Measurements from ENCODE around the gene BACE2. TPM values are rescaled to one million over a fixed set of nuclear protein-coding genes. Genes with fewer than 3 reads are reported as not detected.
A peak's percentile ranks its signal among the peaks of the same experiment; 100 is the strongest.

BACE2 gene
- 13.4 and 14.2 TPM in 2 replicates for total RNA-seq (2014; rRNA removed; shearing (Covaris generic))

DNA sequence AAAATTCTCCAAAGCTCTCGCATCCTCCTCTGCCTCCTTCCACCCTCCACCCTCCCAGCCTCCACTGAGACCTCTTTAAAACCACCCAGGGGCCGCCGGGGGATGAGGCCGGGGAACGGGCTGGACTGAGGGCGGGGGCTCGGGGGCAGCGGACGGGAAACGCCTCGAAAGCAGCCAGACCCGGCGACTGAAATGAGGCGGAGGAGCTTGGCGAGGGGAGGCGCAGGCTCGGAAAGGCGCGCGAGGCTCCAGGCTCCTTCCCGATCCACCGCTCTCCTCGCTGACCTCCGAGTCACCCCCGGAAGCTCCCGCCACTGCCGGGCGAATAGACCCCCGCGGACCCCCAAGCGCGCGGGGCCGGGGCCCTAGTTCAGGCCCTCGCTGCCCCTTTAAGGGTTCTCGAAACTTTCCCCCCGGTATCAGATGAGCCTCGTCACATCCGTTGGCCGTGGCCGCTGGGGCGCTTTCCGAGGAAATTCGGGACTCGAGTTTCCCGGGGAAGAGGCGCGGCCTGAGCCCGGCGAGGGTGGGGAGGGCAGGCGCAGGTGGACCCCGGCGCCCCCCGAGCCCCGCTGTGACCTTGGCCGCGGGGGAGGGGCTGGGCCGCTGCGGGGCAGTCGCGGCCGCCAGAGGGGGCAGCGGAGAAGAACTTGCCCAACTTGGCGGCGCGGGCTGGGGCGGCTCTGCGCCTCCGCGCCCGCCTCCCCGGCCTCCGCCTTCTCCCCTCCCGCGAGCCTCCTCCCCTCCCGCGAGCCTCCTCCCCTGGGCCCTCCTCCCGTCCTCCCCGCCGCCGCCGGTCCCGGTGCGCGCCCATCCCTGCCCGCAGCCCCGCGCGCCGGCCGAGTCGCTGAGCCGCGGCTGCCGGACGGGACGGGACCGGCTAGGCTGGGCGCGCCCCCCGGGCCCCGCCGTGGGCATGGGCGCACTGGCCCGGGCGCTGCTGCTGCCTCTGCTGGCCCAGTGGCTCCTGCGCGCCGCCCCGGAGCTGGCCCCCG lies at the start of gene BACE2:
TSS of gene BACE2 (plus strand) at position 813 of the 995 bp plus-strand sequence. CDS start at position 917, 104 bp downstream.
- peaks cover 36% of the 10 kb centered on the region for H3K27me3 ChIP-seq (ENCODE audit: control insufficient read depth, insufficient read depth, low read length)

DNA sequence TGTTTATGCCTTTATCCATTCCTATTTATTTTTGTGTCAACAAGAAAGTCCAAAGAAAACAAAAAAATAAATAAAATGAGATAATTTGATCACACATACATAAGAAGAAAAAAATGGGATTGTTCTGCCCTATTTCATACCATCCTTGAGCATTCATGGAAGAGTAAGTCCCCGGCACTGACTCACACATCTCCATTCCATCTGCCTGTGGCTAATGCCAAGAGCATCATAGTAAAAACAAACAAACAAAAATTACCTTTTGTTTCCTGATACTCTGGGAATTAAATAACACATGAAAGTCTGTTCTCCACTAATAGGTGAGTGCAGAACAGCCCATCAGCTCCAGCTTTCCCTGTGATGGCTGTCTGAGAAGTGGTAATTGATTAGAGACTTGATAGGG lies 48.1 kb upstream of the BACE2 start:
- no peaks in the 10 kb centered on the region for H3K27me3 ChIP-seq (ENCODE audit: control insufficient read depth, insufficient read depth, low read length)
- no peaks in the 10 kb centered on the region for H3K36me3 ChIP-seq (replicated peaks; ENCODE audit: control insufficient read depth, insufficient read depth, low read length)
- DNase-seq = no peak
- no peak overlapping the region for H3K4me3 ChIP-seq (ENCODE audit: insufficient read depth, low read depth, low read length)

More for the DNA sequence above, at the start of gene BACE2:
- peak; percentile 94 for DNase-seq
- Histone ChIP-seq H3K4me3 (ENCODE audit: insufficient read depth, low read depth, low read length) (peak within 1 kb of the TSS; percentile 63), H3K36me3 (replicated peaks; ENCODE audit: control insufficient read depth, insufficient read depth, low read length) (no peaks in the 10 kb centered on the region)

DNA sequence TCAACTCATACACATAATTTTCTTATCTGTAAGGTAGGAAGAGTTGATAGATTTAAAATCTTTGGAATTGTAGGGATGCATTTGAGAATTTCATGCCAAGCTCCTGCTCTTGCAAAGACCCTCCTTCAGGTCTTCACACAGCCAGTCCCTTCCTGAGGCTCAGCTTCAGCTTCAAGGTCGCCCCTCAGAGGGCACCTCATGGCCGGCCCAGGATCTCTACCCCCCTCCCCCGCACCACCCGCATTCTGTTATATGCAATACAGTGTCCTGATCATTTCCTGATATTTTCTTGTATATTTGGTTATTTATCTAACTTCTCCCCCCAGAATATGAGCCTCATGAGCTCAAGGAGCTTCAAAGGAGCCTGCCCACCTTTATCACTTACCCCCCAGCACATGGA lies 47.0 kb upstream of the BACE2 start:
- Histone ChIP-seq H3K27me3 (ENCODE audit: control insufficient read depth, insufficient read depth, low read length) (no peaks in the 10 kb centered on the region), H3K36me3 (replicated peaks; ENCODE audit: control insufficient read depth, insufficient read depth, low read length) (no peaks in the 10 kb centered on the region), H3K4me3 (ENCODE audit: insufficient read depth, low read depth, low read length) (no peak overlapping the region)
- no peak for DNase-seq

DNA sequence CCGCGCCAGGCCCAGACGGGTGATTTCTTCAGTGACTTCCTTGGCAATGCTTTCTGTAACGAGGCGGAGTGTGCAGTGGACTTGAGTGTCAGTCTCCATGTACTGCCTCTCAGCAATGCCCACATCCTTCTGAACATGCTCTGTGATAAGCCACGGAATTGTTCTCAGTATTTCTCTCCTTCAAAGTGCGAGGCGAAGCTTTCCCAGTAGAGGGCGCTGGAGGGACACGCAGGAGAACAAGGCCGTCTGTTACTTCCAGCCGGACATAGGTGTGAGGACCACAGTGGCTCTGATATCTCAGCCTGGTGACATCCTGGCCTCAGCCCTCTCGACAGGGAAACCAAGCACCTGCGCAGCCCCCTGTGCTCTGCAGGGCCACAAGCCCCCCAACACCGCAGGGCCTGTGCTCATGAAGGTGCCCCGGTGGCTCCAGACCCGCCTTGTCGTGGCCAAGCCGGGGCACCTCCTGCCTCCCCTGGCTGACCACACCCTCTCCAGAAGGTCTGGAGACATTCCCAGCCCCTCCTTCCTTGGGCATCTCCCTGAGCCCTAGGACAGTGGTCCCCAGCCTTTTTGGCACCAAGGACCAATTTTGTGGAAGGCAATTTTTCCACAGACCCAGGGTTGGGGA lies 46.1 kb upstream of the BACE2 start:
- Histone ChIP-seq H3K4me3 (ENCODE audit: insufficient read depth, low read depth, low read length) (no peak overlapping the region), H3K27me3 (ENCODE audit: control insufficient read depth, insufficient read depth, low read length) (no peaks in the 10 kb centered on the region), H3K36me3 (replicated peaks; ENCODE audit: control insufficient read depth, insufficient read depth, low read length) (no peaks in the 10 kb centered on the region)
- DNase-seq = peak; percentile 83

DNA sequence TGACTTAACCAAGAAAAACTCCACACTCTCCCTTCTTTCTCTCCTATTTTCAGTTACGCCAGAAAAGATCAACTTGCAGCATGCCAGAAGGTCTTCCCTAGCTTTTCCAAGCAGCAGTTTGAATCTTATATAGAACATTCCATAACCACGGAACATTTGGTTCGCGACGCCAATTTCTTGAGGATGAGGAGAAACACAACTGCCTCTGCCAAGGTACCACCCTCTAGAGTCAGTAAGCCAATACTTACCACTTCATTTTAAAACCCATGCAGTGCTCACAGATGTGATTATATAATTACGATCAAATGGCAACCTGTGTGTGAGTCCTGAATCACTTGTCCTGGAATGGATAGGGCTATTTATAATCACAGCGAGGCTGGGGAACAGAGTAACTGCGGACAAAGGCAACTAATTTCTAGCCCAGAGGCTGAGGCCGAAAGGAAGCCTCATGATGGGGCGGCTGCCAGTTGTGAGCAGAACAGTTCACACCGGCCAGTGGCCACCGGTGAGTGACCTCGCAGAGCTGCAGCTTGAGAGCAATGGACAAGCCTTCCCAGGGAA lies 43.2 kb upstream of the BACE2 start:
- Histone ChIP-seq H3K36me3 (replicated peaks; ENCODE audit: control insufficient read depth, insufficient read depth, low read length) (no peaks in the 10 kb centered on the region), H3K4me3 (ENCODE audit: insufficient read depth, low read depth, low read length) (no peak overlapping the region), H3K27me3 (ENCODE audit: control insufficient read depth, insufficient read depth, low read length) (no peaks in the 10 kb centered on the region)
- no peak for DNase-seq

DNA sequence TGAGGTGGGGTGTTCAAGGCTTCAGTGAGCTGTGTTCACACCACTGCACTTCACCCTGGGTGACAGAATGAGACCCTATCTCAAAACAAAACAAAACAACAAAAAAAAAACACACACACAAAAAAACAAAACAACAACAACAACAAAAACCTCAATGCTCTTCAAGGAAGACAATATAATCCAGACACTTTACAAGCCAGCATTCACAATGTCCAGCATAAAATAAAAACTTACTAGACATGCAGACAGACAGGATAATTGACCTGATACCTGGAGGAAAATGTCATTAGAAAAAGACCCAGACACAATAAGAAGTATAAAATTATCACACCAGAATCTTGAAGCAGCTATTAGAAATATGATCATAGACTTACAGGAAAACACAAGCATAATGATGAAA lies 39.0 kb upstream of the BACE2 start:
- H3K4me3 ChIP-seq (ENCODE audit: insufficient read depth, low read depth, low read length) = no peak overlapping the region
- DNase-seq = no peak
- H3K36me3 ChIP-seq (replicated peaks; ENCODE audit: control insufficient read depth, insufficient read depth, low read length) = no peaks in the 10 kb centered on the region
- H3K27me3 ChIP-seq (ENCODE audit: control insufficient read depth, insufficient read depth, low read length) = no peaks in the 10 kb centered on the region

DNA sequence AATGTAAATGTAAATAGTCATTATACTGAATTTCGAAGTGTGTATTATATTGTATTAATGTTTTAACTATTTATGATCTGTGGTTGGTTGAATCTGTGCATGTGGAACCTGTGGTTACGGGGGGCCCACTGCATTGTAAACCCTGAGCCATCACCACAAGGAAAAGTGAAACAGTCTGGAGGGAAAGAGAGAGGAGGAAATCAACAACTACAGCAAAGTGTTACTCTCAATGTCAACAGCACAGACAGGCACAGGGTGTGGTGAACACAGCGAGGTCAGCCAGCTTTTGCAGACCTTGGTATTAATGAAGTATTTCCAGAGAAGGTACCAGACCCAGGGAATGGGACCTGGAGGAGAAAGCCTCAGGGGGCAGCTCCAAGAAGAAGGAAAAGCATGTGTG lies 37.1 kb upstream of the BACE2 start:
- H3K36me3 ChIP-seq (replicated peaks; ENCODE audit: control insufficient read depth, insufficient read depth, low read length) = no peaks in the 10 kb centered on the region
- no peaks in the 10 kb centered on the region for H3K27me3 ChIP-seq (ENCODE audit: control insufficient read depth, insufficient read depth, low read length)
- no peak overlapping the region for H3K4me3 ChIP-seq (ENCODE audit: insufficient read depth, low read depth, low read length)
- no peak for DNase-seq

DNA sequence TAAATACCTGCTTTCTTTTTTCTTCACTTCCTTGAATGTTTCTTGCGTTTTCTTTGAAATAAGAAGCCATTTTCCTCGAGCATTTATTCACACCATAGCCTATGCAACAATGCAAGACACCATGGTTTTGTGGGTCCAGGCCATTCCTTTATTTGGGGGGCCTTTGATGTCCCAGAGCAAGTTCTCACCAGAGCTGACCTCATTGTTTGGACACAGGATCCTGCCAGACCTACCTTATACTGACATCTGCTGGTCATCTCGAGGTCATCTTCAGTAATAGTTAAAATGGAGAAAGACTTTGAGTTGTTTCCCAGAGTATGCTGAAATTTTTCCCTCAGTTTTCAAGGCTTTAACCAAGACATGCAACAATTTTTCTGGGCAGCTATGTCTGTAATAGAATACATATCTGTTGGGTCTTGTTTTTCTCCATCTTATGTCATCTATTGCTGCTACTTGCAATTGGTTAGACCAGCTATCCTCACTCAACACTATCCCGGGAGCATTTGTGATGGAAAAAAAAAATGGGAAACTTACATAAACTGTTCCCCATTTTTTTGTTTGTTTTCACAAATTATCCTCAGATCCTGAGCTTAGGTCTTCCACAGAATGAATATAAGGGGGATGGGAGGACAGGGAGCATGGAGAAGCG lies 34.0 kb upstream of the BACE2 start:
- Histone ChIP-seq H3K27me3 (ENCODE audit: control insufficient read depth, insufficient read depth, low read length) (no peaks in the 10 kb centered on the region), H3K4me3 (ENCODE audit: insufficient read depth, low read depth, low read length) (no peak overlapping the region), H3K36me3 (replicated peaks; ENCODE audit: control insufficient read depth, insufficient read depth, low read length) (no peaks in the 10 kb centered on the region)
- DNase-seq = peak; percentile 79

DNA sequence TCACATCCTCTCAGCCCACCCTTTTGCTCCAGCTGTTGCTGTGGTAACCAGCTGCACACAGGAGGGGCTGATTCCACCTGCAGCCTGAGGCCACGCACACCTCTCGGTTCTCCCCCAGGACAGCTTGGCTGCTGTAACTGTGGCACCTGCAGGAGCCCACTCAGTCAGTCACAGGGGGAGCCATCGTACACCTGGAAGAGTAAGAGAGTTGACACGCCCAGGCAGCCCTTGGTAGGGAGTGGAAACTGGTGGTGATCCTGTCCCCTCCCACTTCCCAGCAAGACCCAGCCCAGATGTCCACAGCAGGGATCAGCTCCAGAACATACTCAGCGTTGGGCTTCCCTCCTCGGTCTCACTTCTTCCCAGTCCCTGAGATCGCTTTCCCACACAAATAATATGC lies 32.2 kb upstream of the BACE2 start:
- Histone ChIP-seq H3K27me3 (ENCODE audit: control insufficient read depth, insufficient read depth, low read length) (no peaks in the 10 kb centered on the region), H3K4me3 (ENCODE audit: insufficient read depth, low read depth, low read length) (no peak overlapping the region), H3K36me3 (replicated peaks; ENCODE audit: control insufficient read depth, insufficient read depth, low read length) (no peaks in the 10 kb centered on the region)
- no peak for DNase-seq

DNA sequence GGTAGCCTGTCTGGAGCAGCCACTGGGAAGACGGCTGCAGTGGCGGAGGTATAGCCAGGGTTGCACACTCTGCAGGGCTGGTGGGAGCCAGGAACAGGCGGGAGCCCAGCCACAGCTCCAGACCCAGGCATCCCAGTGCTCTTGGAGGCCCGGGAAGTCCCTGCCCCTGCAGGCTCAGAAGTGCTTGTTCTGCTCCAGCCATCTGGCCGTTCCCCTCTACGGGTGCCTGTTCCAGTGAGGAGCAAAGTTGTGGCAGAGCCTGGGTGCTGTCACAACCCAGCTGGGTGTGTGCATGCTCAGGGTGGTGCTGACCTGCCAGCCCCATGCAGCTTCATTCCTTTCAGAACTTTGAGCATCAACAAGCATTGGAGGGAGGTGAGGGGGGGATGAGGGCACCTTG lies 31.7 kb upstream of the BACE2 start:
- Histone ChIP-seq H3K36me3 (replicated peaks; ENCODE audit: control insufficient read depth, insufficient read depth, low read length) (no peaks in the 10 kb centered on the region), H3K4me3 (ENCODE audit: insufficient read depth, low read depth, low read length) (no peak overlapping the region), H3K27me3 (ENCODE audit: control insufficient read depth, insufficient read depth, low read length) (no peaks in the 10 kb centered on the region)
- no peak for DNase-seq

DNA sequence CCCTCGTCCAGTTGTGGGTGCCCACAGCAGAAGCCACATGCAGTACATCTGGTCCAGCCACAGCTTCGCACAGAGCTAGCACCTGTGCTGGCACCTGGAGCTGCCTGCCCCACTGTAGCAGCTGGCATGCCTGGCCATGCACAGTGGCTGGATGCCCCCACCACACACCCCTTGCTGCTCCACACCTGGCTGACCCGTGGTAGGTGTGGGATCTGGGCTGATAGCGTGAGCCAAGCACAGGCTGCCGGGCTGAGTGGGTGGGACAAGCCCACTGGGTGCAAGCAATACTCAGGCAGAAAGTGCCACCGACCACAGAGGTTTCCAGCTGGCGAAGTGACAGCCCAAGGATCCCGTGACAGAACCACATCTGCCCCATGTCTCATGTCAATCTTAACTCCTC lies 30.6 kb upstream of the BACE2 start:
- Histone ChIP-seq H3K4me3 (ENCODE audit: insufficient read depth, low read depth, low read length) (no peak overlapping the region), H3K36me3 (replicated peaks; ENCODE audit: control insufficient read depth, insufficient read depth, low read length) (no peaks in the 10 kb centered on the region), H3K27me3 (ENCODE audit: control insufficient read depth, insufficient read depth, low read length) (no peaks in the 10 kb centered on the region)
- no peak for DNase-seq

DNA sequence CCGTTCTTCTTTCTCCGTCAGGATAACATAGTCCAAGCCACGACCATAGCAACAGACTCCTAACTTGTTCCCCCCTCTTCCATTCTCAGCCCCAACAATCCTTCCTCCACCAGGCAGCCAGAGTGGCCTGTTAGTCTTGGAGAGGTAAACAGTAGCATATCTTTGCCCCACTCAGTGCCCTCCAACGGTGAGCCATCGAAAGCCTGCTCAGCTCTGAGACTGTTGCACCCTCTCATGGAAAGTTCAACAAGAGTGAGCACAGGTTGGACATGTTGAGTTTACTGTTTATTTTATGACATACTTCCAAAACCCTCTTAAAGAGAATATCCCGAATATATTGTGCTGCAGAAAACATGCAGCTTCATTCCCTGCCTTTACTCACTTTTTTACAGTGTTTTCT lies 30.1 kb upstream of the BACE2 start:
- DNase-seq = no peak
- Histone ChIP-seq H3K4me3 (ENCODE audit: insufficient read depth, low read depth, low read length) (no peak overlapping the region), H3K27me3 (ENCODE audit: control insufficient read depth, insufficient read depth, low read length) (no peaks in the 10 kb centered on the region), H3K36me3 (replicated peaks; ENCODE audit: control insufficient read depth, insufficient read depth, low read length) (no peaks in the 10 kb centered on the region)

DNA sequence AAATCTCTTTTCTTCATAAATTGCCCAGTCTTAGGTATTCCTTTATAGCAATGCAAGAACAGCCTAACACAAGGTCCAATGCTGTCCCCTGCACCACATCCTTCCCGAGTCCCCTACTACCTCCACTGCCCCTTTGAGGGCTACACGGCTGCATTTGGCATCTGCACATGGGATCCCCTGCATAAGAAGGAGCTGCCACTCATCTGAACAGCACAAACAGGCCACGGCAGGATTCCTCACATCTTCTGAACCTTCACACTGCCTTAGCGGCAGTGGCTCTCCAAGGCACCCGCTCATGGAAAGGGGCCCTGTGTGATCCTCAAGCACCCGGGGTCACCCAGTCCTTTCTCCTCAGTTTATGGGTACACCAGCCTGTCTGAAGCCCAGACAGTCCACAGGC lies 29.2 kb upstream of the BACE2 start:
- Histone ChIP-seq H3K27me3 (ENCODE audit: control insufficient read depth, insufficient read depth, low read length) (no peaks in the 10 kb centered on the region), H3K4me3 (ENCODE audit: insufficient read depth, low read depth, low read length) (no peak overlapping the region), H3K36me3 (replicated peaks; ENCODE audit: control insufficient read depth, insufficient read depth, low read length) (no peaks in the 10 kb centered on the region)
- DNase-seq = no peak

DNA sequence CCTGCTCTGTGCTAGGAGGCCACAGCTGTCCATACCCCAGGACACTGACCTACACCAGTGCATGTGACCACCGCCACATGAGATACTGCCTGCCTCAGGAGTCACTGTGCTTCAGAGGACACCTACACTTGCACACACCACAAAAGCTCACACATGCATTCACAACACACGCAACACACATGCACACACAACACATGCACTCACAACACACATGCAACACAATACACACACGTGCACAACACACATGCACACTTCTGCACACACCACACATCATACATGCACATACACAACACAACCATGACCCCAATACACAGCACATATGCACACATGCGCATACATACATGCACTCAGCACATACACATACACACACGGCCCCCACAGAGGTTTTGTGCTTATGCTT lies 28.7 kb upstream of the BACE2 start:
- Histone ChIP-seq H3K36me3 (replicated peaks; ENCODE audit: control insufficient read depth, insufficient read depth, low read length) (no peaks in the 10 kb centered on the region), H3K4me3 (ENCODE audit: insufficient read depth, low read depth, low read length) (no peak overlapping the region), H3K27me3 (ENCODE audit: control insufficient read depth, insufficient read depth, low read length) (no peaks in the 10 kb centered on the region)
- no peak for DNase-seq
